ENCODE measurements around the gene RNASE12.
A peak's percentile ranks its signal among the peaks of the same experiment; 100 is the strongest.

RNASE12 gene

GRCh38 chr14:20631880-20632389, 40.8 kb upstream of the RNASE12 start:
- no peaks in the 10 kb centered on the region for H3K36me3 ChIP-seq (ENCODE audit: control insufficient read depth in 2 of 2, insufficient read depth in 1 of 2, low read length in 2 of 2)
- H3K4me3 ChIP-seq (ENCODE audit: low read depth, low read length): peak overlapping the region; percentile 65
- H3K9me3 ChIP-seq (ENCODE audit: control insufficient read depth, insufficient read depth, low read depth, low read length): no peaks in the 10 kb centered on the region
- ChIA-PET POLR2A (interaction anchor here (0.7 to 3.3 kb wide), 4 partner anchors 18 to 340 kb away, joined by 3 to 40 read pairs (median 10); partner anchors contain the start of gene RNASE4), CTCF (interaction anchor here (0.7 to 2.7 kb wide), 10 partner anchors 18 to 323 kb away, joined by 3 to 22 read pairs (median 4); no protein-coding TSS in a partner anchor)
- peak overlapping the region; percentile 25; the same call in 1 of the 2 replicates for H3K27ac ChIP-seq (ENCODE audit: extremely low read depth, low read depth, low read length)
- H3K4me1 ChIP-seq (ENCODE audit: control insufficient read depth, insufficient read depth, low read length): no peaks in the 10 kb centered on the region
- TF ChIP-seq ZNF423 (tag by site-specific recombination; IDR thresholded peaks at IDR 0.05): no peak
- no peak for TF ChIP-seq ZNF112 (tag by site-specific recombination; IDR thresholded peaks at IDR 0.05)
- no peak for TF ChIP-seq ZNF654 (tag by site-specific recombination; IDR thresholded peaks at IDR 0.05; ENCODE audit: low read depth)
- no peak for TF ChIP-seq BCL11A (tag by site-specific recombination; IDR thresholded peaks at IDR 0.05; ENCODE audit: low read depth)
- no peak for TF ChIP-seq ZNF629 (tag by site-specific recombination; IDR thresholded peaks at IDR 0.05)
- no peak for TF ChIP-seq GFI1B (tag by site-specific recombination; IDR thresholded peaks at IDR 0.05)
- TF ChIP-seq SCRT2 (tag by site-specific recombination; IDR thresholded peaks at IDR 0.05): no peak
- TF ChIP-seq ZNF121 (tag by site-specific recombination; IDR thresholded peaks at IDR 0.05): no peak
- TF ChIP-seq ZSCAN18 (tag by site-specific recombination; IDR thresholded peaks at IDR 0.05): no peak
- TF ChIP-seq ZNF335 (tag by site-specific recombination; conservative IDR thresholded peaks at IDR 0.05): no peak
- no peak for TF ChIP-seq ZNF610 (tag by site-specific recombination; IDR thresholded peaks at IDR 0.05; ENCODE audit: borderline replicate concordance)
- no peak; the same call in 1 of the 2 replicates for TF ChIP-seq ZBTB20 (tag by site-specific recombination; IDR thresholded peaks at IDR 0.05)
- no peak for TF ChIP-seq GLI4 (tag by site-specific recombination; IDR thresholded peaks at IDR 0.05)
- TF ChIP-seq PATZ1 (tag by site-specific recombination; IDR thresholded peaks at IDR 0.05): peak; percentile 48; the same call in 1 of the 2 replicates
- no peak for TF ChIP-seq ZNF785 (tag by site-specific recombination; IDR thresholded peaks at IDR 0.05)
- TF ChIP-seq ZNF549 (tag by site-specific recombination; IDR thresholded peaks at IDR 0.05): peak; percentile 72; the same call in 1 of the 2 replicates
- TF ChIP-seq ZSCAN30 (tag by site-specific recombination; IDR thresholded peaks at IDR 0.05): no peak
- no peak for TF ChIP-seq ZNF514 (tag by site-specific recombination; IDR thresholded peaks at IDR 0.05)
- no peak for TF ChIP-seq ZNF660 (tag by site-specific recombination; IDR thresholded peaks at IDR 0.05)
- TF ChIP-seq KLF1 (tag by site-specific recombination; IDR thresholded peaks at IDR 0.05): no peak
- no peak for TF ChIP-seq ZFP41 (tag by site-specific recombination; IDR thresholded peaks at IDR 0.05; ENCODE audit: borderline replicate concordance)
- TF ChIP-seq ZNF777 (tag by site-specific recombination; IDR thresholded peaks at IDR 0.05; ENCODE audit: borderline replicate concordance): no peak
- TF ChIP-seq BCL11B (tag by site-specific recombination; IDR thresholded peaks at IDR 0.05; ENCODE audit: low read depth): no peak
- no peak for TF ChIP-seq ZNF776 (tag by site-specific recombination; IDR thresholded peaks at IDR 0.05; ENCODE audit: borderline replicate concordance)
- TF ChIP-seq ZBTB10 (tag by site-specific recombination; IDR thresholded peaks at IDR 0.05): 0 out of 2 replicates have a peak, but pooled peaks have one; percentile 7
- peak; percentile 68 for TF ChIP-seq PRDM10 (tag by site-specific recombination; IDR thresholded peaks at IDR 0.05)
- TF ChIP-seq ZNF561 (tag by site-specific recombination; IDR thresholded peaks at IDR 0.05; ENCODE audit: borderline replicate concordance): no peak
- TF ChIP-seq ZNF513 (tag by site-specific recombination; IDR thresholded peaks at IDR 0.05): no peak

All from HEK293 (cell line).